Lower leg skin (tissue), 4 donors: ENCODE data around the gene FGD4. TPM values are rescaled to one million over a fixed set of nuclear protein-coding genes. Genes with fewer than 3 reads are reported as not detected.

ENCODE experiments used
- DNase-seq, 2 donors: peaks; one replicate each; pipeline ENCODE4 v3.0.0-alpha.2; 2019; ENCODE audit warnings: low spot score in 2 of 2
- H3K4me3 ChIP-seq: fragments of 200-600 bp; sonication (generic); 2 replicates; pipeline ENCODE4 v1.5.1; 2017; ENCODE audit warnings: mild to moderate bottlenecking, low read depth; ENCODE audit not compliant: poor library complexity, severe bottlenecking
- POLR2A ChIP-seq, 2 donors: fragments of 450-650 bp; IDR thresholded peaks; one replicate each; pipeline ENCODE4 v1.6.1; 2016 to 2017; ENCODE audit warnings: antibody characterized with exemption in 2 of 2, mild to moderate bottlenecking in 1 of 2, moderate library complexity in 1 of 2
- WGBS, 2 donors: methylation state at CpG; one replicate each; pipeline ENCODE4 v1.1.5; 2018; 5-methylcytosine and 5-hydroxymethylcytosine counted together
- intact Hi-C: fragments of 100-400 bp; cut with DNase I; formaldehyde crosslinking; loops from one replicate; pipeline ENCODE4 v1.15.0; 2023; ENCODE audit warnings: low total_unique reads
- total RNA-seq, 4 donors: library from RNA; depleted of rRNA; stranded (reverse); fragments of >200 nt; gene quantifications; one replicate each; pipeline ENCODE4 v1.1.0, GENCODE V29; 2016
- TF ChIP-seq, protein P1 (sequence below), 3 donors: fragments of 450-650 bp; IDR thresholded peaks; one replicate each; pipeline ENCODE4 v1.5.1; 2016; ENCODE audit warnings: antibody characterized with exemption in 3 of 3, mild to moderate bottlenecking in 3 of 3, moderate library complexity in 2 of 3

FGD4 gene
- total RNA-seq, 4 donors from 2014 or later = 40.0 to 62.8 (median 52.0) TPM

GRCh38 chr12:32443491-32443890, 44.1 kb downstream of the FGD4 start:
- no peak overlapping the region for H3K4me3 ChIP-seq
- TF ChIP-seq POLR2A (IDR thresholded peaks at IDR 0.05) = no peak
- TF ChIP-seq, protein P1, sequence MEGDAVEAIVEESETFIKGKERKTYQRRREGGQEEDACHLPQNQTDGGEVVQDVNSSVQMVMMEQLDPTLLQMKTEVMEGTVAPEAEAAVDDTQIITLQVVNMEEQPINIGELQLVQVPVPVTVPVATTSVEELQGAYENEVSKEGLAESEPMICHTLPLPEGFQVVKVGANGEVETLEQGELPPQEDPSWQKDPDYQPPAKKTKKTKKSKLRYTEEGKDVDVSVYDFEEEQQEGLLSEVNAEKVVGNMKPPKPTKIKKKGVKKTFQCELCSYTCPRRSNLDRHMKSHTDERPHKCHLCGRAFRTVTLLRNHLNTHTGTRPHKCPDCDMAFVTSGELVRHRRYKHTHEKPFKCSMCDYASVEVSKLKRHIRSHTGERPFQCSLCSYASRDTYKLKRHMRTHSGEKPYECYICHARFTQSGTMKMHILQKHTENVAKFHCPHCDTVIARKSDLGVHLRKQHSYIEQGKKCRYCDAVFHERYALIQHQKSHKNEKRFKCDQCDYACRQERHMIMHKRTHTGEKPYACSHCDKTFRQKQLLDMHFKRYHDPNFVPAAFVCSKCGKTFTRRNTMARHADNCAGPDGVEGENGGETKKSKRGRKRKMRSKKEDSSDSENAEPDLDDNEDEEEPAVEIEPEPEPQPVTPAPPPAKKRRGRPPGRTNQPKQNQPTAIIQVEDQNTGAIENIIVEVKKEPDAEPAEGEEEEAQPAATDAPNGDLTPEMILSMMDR (IDR thresholded peaks at IDR 0.05) = no peak
- no peak for DNase-seq
- 93 to 96% methylated on average over 4 of the region's 4 CpGs for WGBS, 2 donors
- intact Hi-C loops = no loop called here

- intact Hi-C loops = no loop called here
- no peak overlapping the region for H3K4me3 ChIP-seq
- DNase-seq = no peak
- WGBS, 2 donors = 13 to 18% methylated on average over 2 of the region's 2 CpGs
- TF ChIP-seq, protein P1 (IDR thresholded peaks at IDR 0.05) = no peak
- TF ChIP-seq POLR2A (IDR thresholded peaks at IDR 0.05) = no peak
These were observed 45.5 kb downstream of the FGD4 start for GRCh38 chr12:32444895-32445294.

DNA sequence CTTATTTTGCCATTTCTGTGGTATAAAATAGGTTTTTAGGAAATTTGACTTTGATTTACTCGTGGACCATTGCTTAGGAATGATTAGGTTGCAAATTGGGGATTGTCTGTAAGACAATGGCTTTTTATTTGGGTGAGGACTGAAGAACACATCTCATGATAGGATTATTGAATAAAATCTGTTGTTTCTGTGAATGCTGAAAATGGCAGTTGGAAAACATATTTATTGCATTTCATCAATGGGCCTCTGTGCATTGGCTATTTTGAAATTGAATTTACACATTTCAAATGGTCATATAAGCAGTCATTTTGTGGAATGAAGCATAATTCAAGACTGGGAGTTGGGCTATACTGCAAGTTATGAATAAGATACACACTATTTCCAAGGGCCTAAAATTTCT, 46.0 kb downstream of the FGD4 start:
- WGBS, 2 donors = 85% methylated on average over 1 of the region's 1 CpG

GRCh38 chr12:32446316-32447119, 47.2 kb downstream of the FGD4 start:
- DNase-seq = no peak
- intact Hi-C loops = no loop called here
- TF ChIP-seq, protein P1 (IDR thresholded peaks at IDR 0.05) = no peak
- no peak for TF ChIP-seq POLR2A (IDR thresholded peaks at IDR 0.05)
- WGBS, 2 donors = 82 to 84% methylated on average over 14 of the region's 14 CpGs
- H3K4me3 ChIP-seq = no peak overlapping the region

More for the DNA sequence above, 46.0 kb downstream of the FGD4 start:
- intact Hi-C loops = no loop called here
- no peak for DNase-seq
- TF ChIP-seq, protein P1 (IDR thresholded peaks at IDR 0.05) = no peak
- TF ChIP-seq POLR2A (IDR thresholded peaks at IDR 0.05) = no peak
- H3K4me3 ChIP-seq = no peak overlapping the region

GRCh38 chr12:32448586-32448985, 49.2 kb downstream of the FGD4 start:
- DNase-seq = no peak
- TF ChIP-seq POLR2A (IDR thresholded peaks at IDR 0.05) = no peak
- TF ChIP-seq, protein P1 (IDR thresholded peaks at IDR 0.05) = no peak
- intact Hi-C loops = no loop called here
- 74 to 80% methylated on average over 6 of the region's 6 CpGs for WGBS, 2 donors
- no peak overlapping the region for H3K4me3 ChIP-seq
